Measurements from ENCODE around the gene LHPP. TPM values are rescaled to one million over a fixed set of nuclear protein-coding genes. Genes with fewer than 3 reads are reported as not detected.
"Not testable (repeated sequence)": the region's sequence is repeated elsewhere in the genome, so short reads cannot be mapped to it uniquely, and the experiment has no call there.

LHPP gene
- total RNA-seq, 1 donor from 2014 or later: 8.8 TPM

DNA sequence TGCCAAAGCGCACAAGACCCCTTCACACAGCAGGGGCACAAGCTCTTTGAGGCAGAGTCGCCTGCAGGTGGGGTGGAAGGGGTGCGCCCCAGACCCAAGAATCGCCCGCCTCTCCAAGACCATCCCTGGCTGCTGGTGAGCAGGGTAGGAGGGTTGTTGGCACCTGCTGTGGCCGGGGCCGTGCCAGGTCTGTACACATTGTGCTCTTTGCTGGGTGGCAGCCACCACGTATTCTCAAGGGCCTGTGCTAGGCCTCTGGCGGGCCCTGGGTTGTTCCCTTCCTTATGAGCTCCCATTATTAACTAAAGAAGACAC, 84.4 kb downstream of the LHPP start:
- Mint-ChIP-seq H3K4me1 (peaks cover 16% of the 10 kb centered on the region), H3K27ac (ENCODE audit: unreplicated experiment) (no peak overlapping the region), H3K4me3 (no peak overlapping the region), H3K9me3 (no peaks in the 10 kb centered on the region), H3K36me3 (ENCODE audit: low read depth) (no peaks in the 10 kb centered on the region), H3K27me3 (ENCODE audit: low read depth) (no peaks in the 10 kb centered on the region)
- TF ChIP-seq, protein P1, sequence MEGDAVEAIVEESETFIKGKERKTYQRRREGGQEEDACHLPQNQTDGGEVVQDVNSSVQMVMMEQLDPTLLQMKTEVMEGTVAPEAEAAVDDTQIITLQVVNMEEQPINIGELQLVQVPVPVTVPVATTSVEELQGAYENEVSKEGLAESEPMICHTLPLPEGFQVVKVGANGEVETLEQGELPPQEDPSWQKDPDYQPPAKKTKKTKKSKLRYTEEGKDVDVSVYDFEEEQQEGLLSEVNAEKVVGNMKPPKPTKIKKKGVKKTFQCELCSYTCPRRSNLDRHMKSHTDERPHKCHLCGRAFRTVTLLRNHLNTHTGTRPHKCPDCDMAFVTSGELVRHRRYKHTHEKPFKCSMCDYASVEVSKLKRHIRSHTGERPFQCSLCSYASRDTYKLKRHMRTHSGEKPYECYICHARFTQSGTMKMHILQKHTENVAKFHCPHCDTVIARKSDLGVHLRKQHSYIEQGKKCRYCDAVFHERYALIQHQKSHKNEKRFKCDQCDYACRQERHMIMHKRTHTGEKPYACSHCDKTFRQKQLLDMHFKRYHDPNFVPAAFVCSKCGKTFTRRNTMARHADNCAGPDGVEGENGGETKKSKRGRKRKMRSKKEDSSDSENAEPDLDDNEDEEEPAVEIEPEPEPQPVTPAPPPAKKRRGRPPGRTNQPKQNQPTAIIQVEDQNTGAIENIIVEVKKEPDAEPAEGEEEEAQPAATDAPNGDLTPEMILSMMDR (conservative IDR thresholded peaks at IDR 0.05): no peak
- DNase-seq (ENCODE audit: low read depth, low spot score): no peak

DNA sequence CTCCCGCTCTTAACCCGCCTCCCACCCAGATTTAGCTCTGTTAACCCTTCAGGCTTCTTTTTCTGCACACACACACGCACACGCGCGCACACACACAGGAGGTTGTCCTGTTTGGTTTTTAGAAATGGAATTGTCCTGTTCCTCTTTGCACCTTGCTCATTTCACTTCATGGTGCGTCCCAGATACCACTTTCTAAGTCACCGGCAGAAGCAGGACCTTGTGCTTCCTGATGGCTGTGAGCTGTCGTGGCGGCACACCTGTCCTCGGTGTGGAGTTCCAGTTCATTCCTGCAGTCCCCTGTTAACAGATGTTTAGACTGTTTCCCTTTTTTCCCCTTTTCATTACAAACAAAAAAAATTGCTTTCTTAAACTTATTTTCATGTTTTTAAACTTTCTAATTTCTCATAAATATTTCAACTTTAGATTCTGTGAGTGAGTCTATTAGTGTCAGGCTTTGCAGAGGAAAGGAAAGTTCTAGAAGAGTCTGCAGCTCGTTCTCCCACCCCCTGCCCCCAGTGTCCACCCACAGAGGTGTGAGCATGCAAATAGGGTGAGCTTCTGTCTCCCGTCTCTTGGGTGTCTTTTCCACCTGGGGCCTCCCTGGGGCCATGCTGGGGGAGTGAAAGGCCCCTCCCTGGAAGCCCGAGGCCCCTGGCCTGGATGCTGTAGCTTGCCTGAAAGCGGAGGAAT, 85.5 kb downstream of the LHPP start:
- Mint-ChIP-seq H3K27me3 (ENCODE audit: low read depth) (no peaks in the 10 kb centered on the region), H3K27ac (ENCODE audit: unreplicated experiment) (no peak overlapping the region)

DNA sequence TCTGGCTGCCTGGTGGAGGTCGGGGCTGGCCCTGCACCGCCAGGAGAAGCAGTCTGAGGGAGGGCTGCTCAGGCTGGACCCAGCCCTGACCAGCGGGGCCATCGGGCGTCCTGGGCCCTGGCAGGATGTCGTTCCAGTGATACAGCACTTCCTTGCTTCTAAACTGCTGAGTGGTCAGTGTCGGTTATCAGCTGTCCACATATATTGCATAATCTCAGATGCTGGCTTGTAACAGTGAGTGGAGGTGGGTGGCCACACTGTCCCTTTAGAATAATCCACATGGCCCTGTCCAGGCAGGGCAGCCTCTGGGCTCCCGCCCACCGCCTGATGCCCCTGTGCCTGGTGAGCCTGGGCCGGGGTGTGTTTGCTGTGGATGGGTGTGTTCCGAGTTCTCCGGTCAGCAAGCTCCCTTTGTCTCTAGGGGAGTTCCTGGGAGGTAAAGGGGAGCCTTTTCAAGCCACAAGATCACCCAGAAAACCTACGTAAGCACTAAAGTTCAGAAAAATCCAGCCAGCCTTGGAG, 86.1 kb downstream of the LHPP start:
- Mint-ChIP-seq H3K9me3 (no peaks in the 10 kb centered on the region), H3K4me1 (peaks cover 16% of the 10 kb centered on the region), H3K36me3 (ENCODE audit: low read depth) (no peaks in the 10 kb centered on the region), H3K4me3 (no peak overlapping the region), H3K27me3 (ENCODE audit: low read depth) (no peaks in the 10 kb centered on the region), H3K27ac (ENCODE audit: unreplicated experiment) (no peak overlapping the region)
- TF ChIP-seq, protein P1 (conservative IDR thresholded peaks at IDR 0.05): no peak
- DNase-seq (ENCODE audit: low read depth, low spot score): no peak

More for the DNA sequence above, 85.5 kb downstream of the LHPP start:
- H3K4me3 Mint-ChIP-seq: no peak overlapping the region
- H3K4me1 Mint-ChIP-seq: peaks cover 16% of the 10 kb centered on the region
- TF ChIP-seq, protein P1 (conservative IDR thresholded peaks at IDR 0.05): no peak
- no peaks in the 10 kb centered on the region for H3K9me3 Mint-ChIP-seq
- H3K36me3 Mint-ChIP-seq (ENCODE audit: low read depth): no peaks in the 10 kb centered on the region
- no peak for DNase-seq (ENCODE audit: low read depth, low spot score)

DNA sequence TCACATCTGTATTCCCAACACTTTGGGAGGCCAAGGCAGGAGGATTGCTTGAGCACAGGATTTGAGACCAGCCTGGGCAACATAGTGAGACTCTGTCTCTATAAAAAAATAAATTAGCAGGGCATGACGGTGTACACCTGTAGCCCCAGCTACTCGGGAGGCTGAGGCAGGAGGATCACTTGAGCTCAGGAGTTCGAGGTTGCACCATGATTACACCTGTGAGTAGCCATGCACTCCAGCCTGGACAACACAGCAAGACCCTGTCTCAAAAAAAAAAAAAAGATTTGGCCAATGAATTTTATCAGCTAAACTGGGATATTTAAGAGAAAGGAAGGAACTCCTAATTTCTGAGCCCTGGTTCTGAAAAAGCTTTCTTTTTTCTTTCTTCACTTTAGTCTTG, 87.5 kb downstream of the LHPP start:
- DNase-seq (ENCODE audit: low read depth, low spot score); H3K27me3 Mint-ChIP-seq (ENCODE audit: low read depth); H3K9me3 Mint-ChIP-seq; H3K36me3 Mint-ChIP-seq (ENCODE audit: low read depth); H3K27ac Mint-ChIP-seq (ENCODE audit: unreplicated experiment); H3K4me3 Mint-ChIP-seq: not testable (repeated sequence)
- peaks cover 16% of the 10 kb centered on the region for H3K4me1 Mint-ChIP-seq

DNA sequence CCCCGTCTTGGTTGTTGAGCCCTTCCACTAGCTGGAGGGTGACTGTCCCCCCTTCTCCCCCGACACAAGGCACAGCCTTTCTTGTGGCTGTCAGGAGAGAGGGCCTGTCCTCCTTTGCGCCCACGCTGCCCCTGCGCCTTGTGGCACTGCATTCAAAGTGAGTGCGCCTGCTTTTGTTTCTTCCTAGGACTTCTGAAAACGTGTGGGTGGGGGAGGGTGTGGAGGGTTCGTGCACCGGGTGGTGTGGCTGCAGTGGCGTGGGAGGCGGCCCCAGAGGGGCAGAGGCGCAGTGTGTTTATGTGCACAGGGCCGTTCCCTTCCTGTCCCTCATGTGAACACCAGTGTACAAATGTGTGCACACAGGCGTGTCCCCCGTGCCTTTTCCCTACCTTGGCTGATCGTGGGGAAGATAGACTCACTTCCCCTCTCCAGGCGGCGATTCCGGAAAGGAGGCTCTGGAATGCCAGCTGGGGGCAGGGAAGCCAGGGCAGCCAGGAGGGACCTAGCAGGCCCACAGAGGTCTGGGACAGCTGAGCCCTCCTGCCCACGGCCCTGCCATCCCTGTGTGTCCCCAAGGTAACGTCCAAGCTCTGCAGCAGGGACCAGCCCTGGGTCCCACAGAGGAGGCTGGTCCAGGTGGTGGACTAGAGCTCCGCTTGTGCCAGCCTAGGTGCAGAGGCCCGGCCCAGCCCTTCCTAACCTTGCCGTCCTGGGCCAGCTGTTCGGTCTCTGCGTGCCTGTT, 88.8 kb downstream of the LHPP start:
- peaks cover 14% of the 10 kb centered on the region for H3K4me1 Mint-ChIP-seq
- DNase-seq (ENCODE audit: low read depth, low spot score): no peak

More for the DNA sequence above, 88.8 kb downstream of the LHPP start:
- Mint-ChIP-seq H3K9me3 (no peaks in the 10 kb centered on the region), H3K27ac (ENCODE audit: unreplicated experiment) (peak overlapping the region; percentile 57), H3K36me3 (ENCODE audit: low read depth) (no peaks in the 10 kb centered on the region), H3K27me3 (ENCODE audit: low read depth) (no peaks in the 10 kb centered on the region), H3K4me3 (no peak overlapping the region)
- TF ChIP-seq, protein P1 (conservative IDR thresholded peaks at IDR 0.05): no peak

Measured in neural crest cell (in vitro differentiated cells).